HG03558 (cell line): ENCODE measurements around the gene ENGASE.

Experiments used
- ATAC-seq: cut with Tn5 transposase; IDR thresholded peaks from one replicate; pipeline ENCODE4 v1.9.1; 2021; ENCODE audit warnings: moderate number of reproducible peaks; ENCODE audit not compliant: unreplicated experiment; ENCODE audit errors: extremely low read depth

Gene ENGASE

DNA sequence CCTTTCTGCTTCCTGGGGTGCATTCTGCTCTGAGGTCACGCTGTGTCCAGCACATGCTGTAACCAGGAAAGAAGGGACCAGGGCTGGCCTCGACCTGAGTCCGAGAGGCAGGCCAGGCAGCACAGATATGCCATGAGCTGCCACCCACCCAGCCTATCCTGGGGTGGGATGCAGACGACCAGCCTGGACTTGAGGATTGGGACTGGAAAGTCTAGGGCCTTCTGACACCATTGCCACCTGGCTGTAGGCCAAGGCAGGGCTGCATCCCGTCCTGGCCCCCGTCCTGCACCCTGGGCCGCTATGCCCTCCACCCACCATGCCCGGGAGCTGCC lies 14.3 kb downstream of the ENGASE start:
- no peak for ATAC-seq

DNA sequence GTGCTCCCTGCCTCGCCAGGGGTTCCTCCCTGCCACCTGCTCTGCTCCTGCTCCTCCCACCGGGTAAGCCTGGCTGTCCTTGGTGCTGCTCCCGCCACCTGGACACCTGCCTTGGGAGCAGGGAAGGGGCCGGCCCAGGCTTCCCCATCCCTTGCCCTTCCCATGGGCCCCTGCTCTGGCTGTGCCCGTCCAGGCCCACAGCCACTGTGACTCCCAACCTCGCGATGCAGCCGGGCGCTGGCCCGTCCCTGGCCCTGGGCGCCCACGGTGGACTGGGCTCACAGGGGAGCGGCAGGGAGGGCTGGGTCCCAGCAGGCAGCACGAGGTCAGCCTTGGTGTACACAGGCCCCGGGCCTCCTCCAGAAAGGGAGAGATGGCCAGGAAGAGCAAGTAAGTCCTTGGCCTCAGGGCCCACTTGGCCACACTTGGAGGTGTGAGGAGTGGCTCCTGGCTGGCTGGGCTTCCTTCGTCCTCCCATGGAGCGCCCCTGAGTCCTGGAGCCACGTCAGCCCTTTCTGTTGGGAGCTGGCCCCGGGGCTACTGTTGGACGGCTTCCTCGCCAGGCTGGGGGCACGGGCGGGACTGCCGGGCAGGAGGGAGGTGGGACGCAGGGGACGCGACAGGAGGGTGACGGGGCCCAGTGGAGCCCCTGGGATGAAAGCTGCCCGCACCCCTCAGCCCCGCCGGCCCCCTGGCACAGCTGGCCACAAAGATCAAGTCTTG lies 15.3 kb downstream of the ENGASE start:
- no peak for ATAC-seq

DNA sequence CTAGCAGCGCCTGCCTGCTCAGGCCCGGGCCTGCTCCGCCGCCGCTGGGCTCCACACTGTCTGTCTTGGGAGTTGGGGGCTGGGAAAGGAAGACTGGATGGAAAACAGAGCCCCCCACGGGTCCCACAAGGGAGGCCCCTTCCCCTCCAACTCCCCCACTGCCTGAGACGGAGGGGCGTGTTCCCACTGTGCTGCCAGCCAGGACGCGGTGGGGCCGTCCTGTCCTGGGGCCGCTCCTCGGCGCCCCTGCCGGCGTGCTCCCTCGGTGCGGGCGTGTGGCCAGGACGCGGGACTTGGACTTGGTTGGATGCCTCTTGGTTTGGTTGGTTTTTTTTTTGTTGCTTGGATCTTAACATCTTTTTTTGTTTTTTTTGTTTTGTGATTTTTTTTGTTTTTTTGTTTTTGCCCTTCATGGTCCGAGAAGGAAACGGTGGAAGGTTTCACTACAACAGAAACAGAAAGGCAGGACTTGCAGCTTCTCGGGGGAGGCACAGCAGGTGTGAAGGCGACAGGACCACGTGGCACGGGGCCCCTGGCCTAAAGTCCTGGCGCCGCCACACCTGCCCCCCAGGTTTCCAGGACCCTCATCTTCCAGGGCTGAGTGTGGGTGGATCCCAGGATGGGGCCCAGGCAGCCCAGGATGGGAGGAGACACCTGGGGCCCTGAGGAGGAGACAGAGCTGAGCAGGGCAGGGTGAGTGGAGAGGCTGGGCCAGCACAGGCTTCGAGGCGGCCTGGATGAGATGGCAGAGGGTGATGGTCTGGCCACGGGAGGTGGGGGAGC lies 16.0 kb downstream of the ENGASE start:
- ATAC-seq: no peak

- no peak for ATAC-seq
Observed at GRCh38 chr17:79091226-79091670, 16.6 kb downstream of the ENGASE start.

DNA sequence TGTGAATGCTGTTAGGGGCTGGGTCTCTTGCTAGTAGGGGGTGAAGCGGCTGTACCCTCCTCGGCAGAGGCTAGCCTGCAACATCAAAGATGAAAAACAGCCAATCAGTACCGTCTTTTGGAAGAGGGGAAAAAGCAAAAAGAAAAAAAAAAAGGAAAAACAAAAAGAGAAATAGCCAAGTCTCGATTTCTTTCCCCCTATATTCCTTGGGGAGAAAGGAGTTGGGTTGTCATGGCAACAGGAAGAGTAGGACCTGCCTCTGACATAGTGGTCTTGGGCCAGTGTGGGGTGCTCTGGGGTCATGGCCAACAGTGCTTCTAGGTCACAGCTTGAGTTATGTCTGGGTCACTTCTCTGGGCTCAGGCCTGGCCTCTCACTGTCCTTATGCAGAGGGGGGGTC lies 17.9 kb downstream of the ENGASE start:
- ATAC-seq: no peak

- ATAC-seq: no peak
Observed at GRCh38 chr17:79093270-79093669, 18.6 kb downstream of the ENGASE start.

DNA sequence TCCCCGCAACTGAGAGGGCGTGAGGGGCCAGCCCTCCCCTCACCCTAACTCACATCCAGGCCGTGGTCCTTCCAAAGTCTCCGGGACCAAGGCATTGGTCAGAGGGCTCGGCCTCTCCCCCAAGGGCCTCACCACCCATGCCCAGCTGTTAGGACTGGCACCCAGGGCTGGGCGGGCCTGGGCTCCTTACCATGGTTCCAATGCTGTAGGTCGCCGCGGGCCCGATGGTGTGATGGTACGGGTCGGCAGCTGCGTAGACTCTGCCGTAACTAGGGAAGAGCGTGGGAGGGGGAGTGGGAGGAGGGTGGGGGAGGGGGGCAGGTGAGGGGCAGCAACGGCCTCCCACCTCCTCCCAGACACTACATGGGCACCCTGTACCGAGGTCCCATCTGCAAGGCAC lies 19.6 kb downstream of the ENGASE start:
- ATAC-seq: no peak

GRCh38 chr17:79095345-79096055 lies 20.9 kb downstream of the ENGASE start:
- no peak for ATAC-seq

DNA sequence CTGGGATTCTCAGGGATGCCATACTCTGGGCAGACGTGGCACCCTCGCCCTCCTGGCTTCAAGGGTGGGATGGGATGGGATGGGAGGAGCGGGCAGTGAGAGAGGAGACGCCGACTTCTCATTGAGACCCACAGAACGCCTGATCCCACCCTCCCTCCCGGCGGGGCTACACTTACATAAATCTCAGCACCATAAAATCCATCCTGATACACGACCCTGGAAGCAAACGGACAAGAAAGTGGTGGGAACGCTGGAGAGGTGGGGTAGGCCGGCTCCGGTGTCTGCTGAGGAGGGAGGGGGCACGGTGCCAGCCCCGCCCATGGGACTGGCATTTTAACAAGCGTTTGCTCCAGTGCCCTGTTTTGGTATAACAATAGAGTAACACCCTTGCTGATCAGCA lies 21.9 kb downstream of the ENGASE start:
- no peak for ATAC-seq

- no peak for ATAC-seq
Observed at GRCh38 chr17:79097226-79098055, 22.8 kb downstream of the ENGASE start.

GRCh38 chr17:79098282-79098867 lies 23.8 kb downstream of the ENGASE start:
- ATAC-seq: no peak

DNA sequence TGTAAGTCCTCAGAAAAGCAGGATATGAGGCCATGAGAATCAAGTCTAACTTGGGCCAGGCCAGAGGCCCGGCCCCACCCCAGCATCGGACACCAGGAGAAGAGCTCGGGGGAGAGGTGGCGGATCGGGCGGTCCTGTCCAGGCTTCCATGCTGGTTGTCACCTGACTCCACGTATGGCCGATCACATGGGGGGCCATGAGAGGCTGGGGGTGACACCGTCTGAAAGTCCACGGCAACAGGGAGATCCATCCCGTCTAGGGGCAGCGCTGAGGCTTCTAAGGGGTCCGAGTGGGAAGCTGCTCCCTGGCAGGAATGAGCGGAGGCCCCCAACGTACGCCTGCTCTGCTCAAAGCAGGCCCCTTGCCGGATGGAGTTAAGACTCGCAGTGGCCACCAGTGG lies 25.8 kb downstream of the ENGASE start:
- no peak for ATAC-seq

DNA sequence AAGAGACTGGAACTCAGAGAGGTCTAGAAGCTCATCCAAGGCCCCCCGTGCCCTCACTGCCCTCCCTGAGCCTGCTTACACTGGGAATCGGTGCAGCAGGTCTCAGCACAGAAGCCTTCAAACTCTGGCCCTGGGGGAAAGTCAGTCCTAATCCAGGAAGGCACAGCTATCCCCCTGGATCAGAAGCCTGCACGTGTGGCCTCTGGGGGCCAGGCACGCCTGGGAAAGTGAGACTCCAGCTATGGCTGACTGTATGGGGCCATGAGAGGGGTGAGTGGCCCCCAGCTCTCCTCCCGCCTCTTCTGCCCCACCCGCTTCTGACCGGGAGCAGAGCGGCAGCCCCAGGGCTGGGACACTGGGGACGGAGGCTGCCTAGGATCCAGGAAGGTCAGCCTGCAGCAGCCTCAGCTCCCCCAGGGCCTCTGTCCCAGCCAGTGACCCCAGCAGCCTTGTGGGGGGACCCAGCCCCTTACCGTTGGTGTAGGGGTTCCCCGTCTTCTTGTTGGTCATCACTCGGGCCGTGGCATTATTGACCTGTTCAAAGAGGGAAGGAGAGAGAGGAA lies 26.6 kb downstream of the ENGASE start:
- no peak for ATAC-seq

DNA sequence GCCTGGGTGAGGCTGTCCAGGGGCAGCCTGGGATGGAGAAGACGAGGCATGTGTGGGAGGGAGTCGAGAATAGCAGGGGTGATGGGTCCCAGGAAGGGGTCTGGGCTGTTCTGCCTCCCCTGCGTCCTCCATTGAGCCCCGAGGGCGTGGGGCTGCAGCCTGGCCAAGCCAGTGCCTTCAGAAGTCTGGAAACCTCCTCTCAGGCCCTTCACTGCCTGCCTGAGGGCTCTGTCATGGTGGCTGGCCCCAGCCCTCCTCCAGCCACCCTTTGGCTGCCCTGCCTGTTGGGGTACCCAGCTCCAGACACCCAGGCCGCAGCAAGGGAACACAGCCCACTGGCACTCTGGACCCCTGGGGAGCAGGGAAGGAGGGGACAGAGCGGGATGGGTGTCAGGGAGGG lies 27.6 kb downstream of the ENGASE start:
- ATAC-seq: no peak

DNA sequence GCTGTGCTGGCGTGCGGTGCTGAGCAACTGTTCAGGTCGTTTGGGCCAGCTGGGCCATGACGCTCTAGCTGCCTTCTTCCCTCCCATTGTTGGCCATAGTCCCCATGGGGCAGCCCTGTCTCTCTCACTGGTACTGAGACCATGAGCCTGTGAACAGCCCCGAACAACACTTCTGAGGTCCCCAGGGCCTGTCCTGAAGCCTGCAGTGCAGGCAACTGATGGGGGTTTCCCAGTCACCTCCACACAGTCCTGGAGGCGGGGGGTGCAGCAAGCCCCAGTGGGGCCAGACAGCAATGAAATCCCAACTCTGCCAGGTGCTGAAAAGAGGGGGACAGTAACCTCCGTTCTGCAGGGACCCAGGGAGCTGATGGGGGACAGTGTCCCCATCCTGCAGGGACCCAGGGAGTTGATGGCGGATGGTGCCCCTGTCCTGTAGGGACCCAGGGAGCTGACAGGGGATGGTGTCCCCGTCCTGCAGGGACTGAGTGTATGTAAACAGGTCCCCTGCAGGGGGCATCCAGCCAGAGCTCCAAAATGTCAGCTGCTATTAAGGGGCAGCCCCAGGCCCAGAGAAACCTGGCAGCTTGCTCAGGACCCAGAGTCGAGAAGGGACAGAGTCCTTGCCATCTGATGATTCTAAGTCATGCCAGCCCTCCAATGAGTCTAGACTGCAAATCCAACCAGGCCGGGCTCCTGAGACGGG lies 30.4 kb downstream of the ENGASE start:
- no peak for ATAC-seq

- no peak for ATAC-seq
Observed at GRCh38 chr17:79105937-79106336, 31.3 kb downstream of the ENGASE start.

- no peak for ATAC-seq
Observed at GRCh38 chr17:79106958-79107357, 32.3 kb downstream of the ENGASE start.

DNA sequence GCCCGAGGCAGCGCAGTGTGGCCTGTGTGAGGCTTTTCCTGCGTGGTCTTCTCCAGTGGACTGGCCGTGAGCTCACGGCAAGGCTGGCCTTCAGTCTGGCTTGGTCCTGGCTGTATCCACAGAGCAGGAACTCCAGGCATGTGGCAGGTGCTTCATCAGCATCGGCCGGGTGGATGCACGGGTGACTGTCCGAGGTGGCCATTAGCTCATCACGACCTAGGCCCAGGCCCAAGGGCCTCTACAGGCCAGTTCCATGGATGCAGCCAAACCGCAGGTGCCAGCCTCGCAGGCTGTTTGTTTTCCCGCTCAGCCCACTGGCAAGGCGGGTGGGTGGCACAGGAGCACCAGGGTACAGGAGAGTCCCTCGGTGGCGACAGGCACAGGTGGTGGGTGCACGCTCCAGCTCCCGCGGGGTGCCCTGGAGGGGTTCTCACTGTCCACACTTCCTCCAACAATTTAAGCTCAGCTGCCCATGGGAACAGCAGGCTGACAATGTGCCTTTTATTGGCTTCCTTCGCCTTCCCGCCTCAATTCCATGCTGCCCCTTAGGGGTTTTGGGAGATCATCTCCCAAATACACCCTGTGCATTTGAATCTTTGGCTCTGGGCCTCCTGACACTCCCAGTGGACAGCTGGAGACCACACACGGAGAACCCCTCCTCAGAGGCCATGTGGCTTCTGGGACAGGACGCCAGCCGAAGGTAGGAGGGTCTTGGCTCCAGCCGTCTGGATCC lies 33.0 kb downstream of the ENGASE start:
- no peak for ATAC-seq
